Measurements from ENCODE around the gene CIRBP.

DNA sequence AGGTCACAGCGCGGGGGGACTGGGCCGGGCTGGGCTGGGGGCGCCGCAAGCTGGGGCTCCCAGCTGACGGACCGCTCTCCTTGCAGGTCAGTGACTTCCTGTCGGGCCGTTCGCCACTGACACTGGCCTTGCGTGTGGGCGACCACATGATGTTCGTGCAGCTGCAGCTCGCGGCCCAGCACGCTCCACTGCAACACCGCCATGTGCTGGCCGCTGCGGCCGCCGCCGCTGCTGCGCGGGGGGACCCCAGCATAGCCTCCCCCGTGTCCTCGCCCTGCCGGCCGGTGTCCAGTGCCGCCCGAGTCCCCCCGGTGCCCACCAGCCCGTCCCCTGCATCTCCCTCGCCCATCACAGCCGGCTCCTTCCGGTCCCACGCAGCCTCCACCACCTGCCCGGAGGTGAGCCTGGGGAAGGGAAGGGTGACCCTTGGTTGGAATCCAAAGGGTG, 15.0 kb upstream of the CIRBP start:
- TF ChIP-seq, protein P1, sequence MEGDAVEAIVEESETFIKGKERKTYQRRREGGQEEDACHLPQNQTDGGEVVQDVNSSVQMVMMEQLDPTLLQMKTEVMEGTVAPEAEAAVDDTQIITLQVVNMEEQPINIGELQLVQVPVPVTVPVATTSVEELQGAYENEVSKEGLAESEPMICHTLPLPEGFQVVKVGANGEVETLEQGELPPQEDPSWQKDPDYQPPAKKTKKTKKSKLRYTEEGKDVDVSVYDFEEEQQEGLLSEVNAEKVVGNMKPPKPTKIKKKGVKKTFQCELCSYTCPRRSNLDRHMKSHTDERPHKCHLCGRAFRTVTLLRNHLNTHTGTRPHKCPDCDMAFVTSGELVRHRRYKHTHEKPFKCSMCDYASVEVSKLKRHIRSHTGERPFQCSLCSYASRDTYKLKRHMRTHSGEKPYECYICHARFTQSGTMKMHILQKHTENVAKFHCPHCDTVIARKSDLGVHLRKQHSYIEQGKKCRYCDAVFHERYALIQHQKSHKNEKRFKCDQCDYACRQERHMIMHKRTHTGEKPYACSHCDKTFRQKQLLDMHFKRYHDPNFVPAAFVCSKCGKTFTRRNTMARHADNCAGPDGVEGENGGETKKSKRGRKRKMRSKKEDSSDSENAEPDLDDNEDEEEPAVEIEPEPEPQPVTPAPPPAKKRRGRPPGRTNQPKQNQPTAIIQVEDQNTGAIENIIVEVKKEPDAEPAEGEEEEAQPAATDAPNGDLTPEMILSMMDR (IDR thresholded peaks at IDR 0.05; ENCODE audit: insufficient read depth, low read depth, low read length): no peak
- TF ChIP-seq EZH2 (IDR thresholded peaks at IDR 0.05; ENCODE audit: insufficient read depth, low read length): no peak

Data from astrocyte (in vitro differentiated cells and primary cell).